GM12872 (cell line): Measurements from ENCODE around the gene PHLPP1.

ENCODE experiments used
- TF ChIP-seq, protein P1 (sequence below): IDR thresholded peaks from 3 replicates; pipeline ENCODE4 v1.5.1; 2011; ENCODE audit warnings: low read depth, mild to moderate bottlenecking, low read length, moderate library complexity; ENCODE audit not compliant: insufficient read depth

The PHLPP1 gene

GRCh38 chr18:62880673-62881364 is 165.5 kb downstream of the PHLPP1 start:
- TF ChIP-seq, protein P1, sequence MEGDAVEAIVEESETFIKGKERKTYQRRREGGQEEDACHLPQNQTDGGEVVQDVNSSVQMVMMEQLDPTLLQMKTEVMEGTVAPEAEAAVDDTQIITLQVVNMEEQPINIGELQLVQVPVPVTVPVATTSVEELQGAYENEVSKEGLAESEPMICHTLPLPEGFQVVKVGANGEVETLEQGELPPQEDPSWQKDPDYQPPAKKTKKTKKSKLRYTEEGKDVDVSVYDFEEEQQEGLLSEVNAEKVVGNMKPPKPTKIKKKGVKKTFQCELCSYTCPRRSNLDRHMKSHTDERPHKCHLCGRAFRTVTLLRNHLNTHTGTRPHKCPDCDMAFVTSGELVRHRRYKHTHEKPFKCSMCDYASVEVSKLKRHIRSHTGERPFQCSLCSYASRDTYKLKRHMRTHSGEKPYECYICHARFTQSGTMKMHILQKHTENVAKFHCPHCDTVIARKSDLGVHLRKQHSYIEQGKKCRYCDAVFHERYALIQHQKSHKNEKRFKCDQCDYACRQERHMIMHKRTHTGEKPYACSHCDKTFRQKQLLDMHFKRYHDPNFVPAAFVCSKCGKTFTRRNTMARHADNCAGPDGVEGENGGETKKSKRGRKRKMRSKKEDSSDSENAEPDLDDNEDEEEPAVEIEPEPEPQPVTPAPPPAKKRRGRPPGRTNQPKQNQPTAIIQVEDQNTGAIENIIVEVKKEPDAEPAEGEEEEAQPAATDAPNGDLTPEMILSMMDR, result no peak

GRCh38 chr18:62881509-62882016 is 166.2 kb downstream of the PHLPP1 start:
- TF ChIP-seq, protein P1, result no peak

DNA sequence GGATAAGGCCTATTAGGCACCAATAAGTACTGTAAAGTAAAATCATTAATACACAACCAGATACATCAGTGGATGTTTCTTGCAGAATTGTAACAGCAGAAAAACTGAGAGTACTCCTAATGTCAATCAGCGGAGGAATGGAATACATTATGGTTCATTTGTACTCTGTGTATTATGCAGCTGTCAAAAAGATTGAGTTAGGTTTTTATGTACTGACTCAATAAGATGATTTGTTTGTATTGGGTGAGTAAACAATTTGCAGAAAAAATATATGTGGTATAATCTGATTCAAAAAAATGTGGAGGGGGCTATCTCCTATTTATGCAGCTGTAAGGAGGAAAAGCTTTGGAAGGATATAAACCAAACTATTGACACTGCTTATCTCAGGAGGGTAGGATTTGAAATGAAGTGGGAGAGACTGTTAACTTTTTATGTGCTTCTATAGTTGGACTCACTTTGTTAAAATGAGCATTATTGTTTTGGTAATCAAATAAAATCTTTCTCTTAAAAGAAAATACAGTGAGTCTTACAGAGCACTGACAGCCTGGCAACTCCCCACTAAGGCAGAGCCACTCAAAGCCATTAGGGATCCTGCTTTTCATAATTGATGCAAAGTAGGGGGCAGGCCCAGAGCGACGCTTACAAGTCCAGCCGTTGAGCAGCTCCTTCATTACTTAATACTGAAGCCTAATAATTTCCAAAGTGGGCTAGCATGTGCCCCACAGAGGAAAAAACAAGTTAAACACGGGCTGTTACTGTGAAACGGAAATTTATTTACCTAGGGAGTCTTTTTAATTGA is 168.8 kb downstream of the PHLPP1 start:
- TF ChIP-seq, protein P1, result no peak

GRCh38 chr18:62885804-62886203 is 170.5 kb downstream of the PHLPP1 start:
- TF ChIP-seq, protein P1, result no peak

GRCh38 chr18:62894681-62895390 is 179.5 kb downstream of the PHLPP1 start:
- TF ChIP-seq, protein P1, result no peak

GRCh38 chr18:62897153-62897552 is 181.8 kb downstream of the PHLPP1 start:
- TF ChIP-seq, protein P1, result no peak

DNA sequence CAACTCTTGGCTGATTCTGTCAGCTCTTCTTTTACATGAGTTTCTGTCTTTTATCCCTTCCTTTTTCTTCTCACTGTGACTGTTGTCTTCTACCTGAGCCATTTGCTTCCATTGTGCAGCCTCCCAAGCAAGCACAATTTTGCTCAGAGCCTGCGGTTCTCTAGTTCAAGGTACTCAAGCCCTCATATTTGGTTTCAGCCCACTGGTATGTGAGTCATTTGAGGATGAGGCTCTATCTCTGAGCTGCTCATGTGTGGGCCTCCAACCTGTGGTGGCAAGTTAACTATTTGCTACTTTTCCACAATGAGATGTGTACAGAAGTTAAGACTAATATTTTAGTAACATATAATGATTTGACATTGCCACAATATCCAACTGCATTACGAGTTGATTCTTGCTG is 183.0 kb downstream of the PHLPP1 start:
- TF ChIP-seq, protein P1, result no peak
